Measurements from ENCODE around the gene NOSTRIN. TPM values are rescaled to one million over a fixed set of nuclear protein-coding genes. Genes with fewer than 3 reads are reported as not detected.

Gene NOSTRIN
- polyA plus RNA-seq, 3 donors = not detected

- H3K36me3 Mint-ChIP-seq = no peaks in the 10 kb centered on the region
- no peaks in the 10 kb centered on the region for H4K20me1 ChIP-seq (ENCODE audit: insufficient read depth, low read length)
- H3K4me1 ChIP-seq (ENCODE audit: control insufficient read depth in 1 of 2, insufficient read depth in 2 of 2, low read length in 2 of 2) = peaks cover 5 to 6% of the 10 kb centered on the region in 2 donors
- H2AFZ ChIP-seq (ENCODE audit: insufficient read depth, low read depth, low read length, poor library complexity, severe bottlenecking) = no peak overlapping the region
- H3K4me3 ChIP-seq (replicated peaks in 1 of 3; ENCODE audit: low read depth in 2 of 3, low read length in 3 of 3) = peak overlapping the region in 1 of 3 experiments; percentile 54
- H3K9me3 ChIP-seq (replicated peaks in 1 of 2; ENCODE audit: control insufficient read depth in 1 of 2, insufficient read depth in 1 of 2, low read length in 2 of 2) = no peaks in the 10 kb centered on the region
- H3K27me3 ChIP-seq (ENCODE audit: control insufficient read depth in 2 of 2, insufficient read depth in 2 of 2, low read length in 2 of 2) = peaks cover 2 to 3% of the 10 kb centered on the region in 2 donors
- H3K36me3 ChIP-seq (replicated peaks in 1 of 2; ENCODE audit: control insufficient read depth in 1 of 2, insufficient read depth in 2 of 2, low read length in 2 of 2) = no peaks in the 10 kb centered on the region
- peak overlapping the region; percentile 59 for H3K4me2 ChIP-seq (replicated peaks; ENCODE audit: extremely low read depth, low read length, poor library complexity, severe bottlenecking)
- DNase-seq = no peak
- peaks cover 0 to 2% (median 0%) of the 10 kb centered on the region in 7 donors for H3K9me3 Mint-ChIP-seq
- WGBS (ENCODE audit: insufficient coverage) = 60% methylated on average over 3 of the region's 6 CpGs
- intact Hi-C loops (cut with micrococcal nuclease) = no loop called here
- H3K27ac ChIP-seq (ENCODE audit: low read depth in 1 of 2, low read length in 2 of 2) = no peak overlapping the region
- peaks cover 7 to 17% (median 9%) of the 10 kb centered on the region in 3 donors for H3K27me3 Mint-ChIP-seq (ENCODE audit: low read depth in 3 of 3)
- peaks cover 15% of the 10 kb centered on the region for H3K4me1 Mint-ChIP-seq
- no peaks in the 10 kb centered on the region for H3K79me2 ChIP-seq (ENCODE audit: insufficient read depth, low read length)
- no peak for TF ChIP-seq CTCF (IDR thresholded peaks at IDR 0.05)
- H3K9ac ChIP-seq (ENCODE audit: insufficient read depth, low read length, poor library complexity, severe bottlenecking) = no peak overlapping the region
- H3K27ac Mint-ChIP-seq = peak overlapping the region in 1 of 7 donors; percentile 41
- peak overlapping the region; percentile 69 to 87 for H3K4me3 Mint-ChIP-seq
These were observed 110.0 kb downstream of the NOSTRIN start for GRCh38 chr2:168912466-168912865.

GRCh38 chr2:168912901-168913369, 110.5 kb downstream of the NOSTRIN start:
- H3K36me3 Mint-ChIP-seq = no peaks in the 10 kb centered on the region
- peaks cover 7 to 17% (median 9%) of the 10 kb centered on the region in 3 donors for H3K27me3 Mint-ChIP-seq (ENCODE audit: low read depth in 3 of 3)
- intact Hi-C loops (cut with micrococcal nuclease) = no loop called here
- no peaks in the 10 kb centered on the region for H3K9me3 ChIP-seq (replicated peaks in 1 of 2; ENCODE audit: control insufficient read depth in 1 of 2, insufficient read depth in 1 of 2, low read length in 2 of 2)
- TF ChIP-seq CTCF (IDR thresholded peaks at IDR 0.05) = no peak
- WGBS (ENCODE audit: insufficient coverage) = 47% methylated on average over 17 of the region's 21 CpGs
- no peaks in the 10 kb centered on the region for H3K36me3 ChIP-seq (replicated peaks in 1 of 2; ENCODE audit: control insufficient read depth in 1 of 2, insufficient read depth in 2 of 2, low read length in 2 of 2)
- peak overlapping the region; percentile 69 to 87 for H3K4me3 Mint-ChIP-seq
- H2AFZ ChIP-seq (ENCODE audit: insufficient read depth, low read depth, low read length, poor library complexity, severe bottlenecking) = peak overlapping the region; percentile 40
- peaks cover 5 to 6% of the 10 kb centered on the region in 2 donors for H3K4me1 ChIP-seq (ENCODE audit: control insufficient read depth in 1 of 2, insufficient read depth in 2 of 2, low read length in 2 of 2)
- peak in 1 of 3 donors; percentile 8 for DNase-seq
- no peaks in the 10 kb centered on the region for H3K79me2 ChIP-seq (ENCODE audit: insufficient read depth, low read length)
- peak overlapping the region in 1 of 3 experiments; percentile 54 for H3K4me3 ChIP-seq (replicated peaks in 1 of 3; ENCODE audit: low read depth in 2 of 3, low read length in 3 of 3)
- peak overlapping the region; percentile 59 for H3K4me2 ChIP-seq (replicated peaks; ENCODE audit: extremely low read depth, low read length, poor library complexity, severe bottlenecking)
- no peak overlapping the region for H3K27ac ChIP-seq (ENCODE audit: low read depth in 1 of 2, low read length in 2 of 2)
- peaks cover 0 to 2% (median 0%) of the 10 kb centered on the region in 7 donors for H3K9me3 Mint-ChIP-seq
- H3K4me1 Mint-ChIP-seq = peaks cover 15% of the 10 kb centered on the region
- H3K27me3 ChIP-seq (ENCODE audit: control insufficient read depth in 2 of 2, insufficient read depth in 2 of 2, low read length in 2 of 2) = peaks cover 2 to 3% of the 10 kb centered on the region in 2 donors
- no peaks in the 10 kb centered on the region for H4K20me1 ChIP-seq (ENCODE audit: insufficient read depth, low read length)
- H3K9ac ChIP-seq (ENCODE audit: insufficient read depth, low read length, poor library complexity, severe bottlenecking) = peak overlapping the region; percentile 29
- peak overlapping the region in 1 of 7 donors; percentile 41 for H3K27ac Mint-ChIP-seq
